ENCODE results near the gene UPF1. TPM values are rescaled to one million over a fixed set of nuclear protein-coding genes. Genes with fewer than 3 reads are reported as not detected.

UPF1 gene
- total RNA-seq, 3 donors from 2014 or later (not counting 1 experiment from before 2014, with no cell fraction given) = 123 to 140 (median 138) TPM

DNA sequence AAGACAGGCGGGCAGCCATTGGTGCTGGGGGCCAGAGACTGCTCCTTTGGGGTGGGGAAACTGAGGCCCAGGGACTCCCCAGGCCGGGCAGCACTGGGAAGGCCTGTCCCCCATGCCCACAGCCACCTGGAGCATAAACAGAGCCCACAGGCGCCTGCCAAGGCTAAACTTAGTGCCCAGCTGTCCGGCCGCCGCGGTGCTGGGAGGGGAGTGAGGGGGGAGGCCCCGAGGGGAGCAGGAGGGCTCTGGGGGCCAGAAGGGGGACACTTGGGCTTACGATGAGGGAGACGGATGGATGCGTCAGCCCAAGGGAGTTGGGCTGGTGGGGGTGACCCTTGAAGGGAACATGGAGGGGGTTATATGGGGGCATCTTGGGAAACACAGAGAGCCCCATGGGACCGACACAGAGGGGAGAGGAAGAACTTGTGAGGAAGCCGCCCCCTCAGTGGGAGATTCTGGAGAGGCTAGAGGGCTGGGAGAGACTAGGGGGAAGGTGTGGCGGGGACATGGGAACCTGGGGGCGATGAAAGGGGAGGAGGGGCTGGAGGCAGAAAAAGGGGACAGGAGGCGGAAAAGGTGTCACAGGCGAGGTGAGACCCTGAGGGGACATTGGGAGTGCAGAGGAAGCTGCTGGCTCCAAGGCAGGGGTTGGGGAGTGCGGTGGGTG is 62.0 kb downstream of the UPF1 start:
- Histone ChIP-seq H3K27me3 (ENCODE audit: control insufficient read depth, insufficient read depth, low read length) (peaks cover 6% of the 10 kb centered on the region), H3K9me3 (ENCODE audit: control insufficient read depth, insufficient read depth, low read length) (no peaks in the 10 kb centered on the region), H3K4me1 (ENCODE audit: control insufficient read depth, insufficient read depth, low read length) (peaks cover 8% of the 10 kb centered on the region), H3K4me3 (ENCODE audit: low read length) (no peak overlapping the region), H3K27ac (ENCODE audit: low read length) (no peak overlapping the region), H3K36me3 (ENCODE audit: control insufficient read depth, insufficient read depth, low read length) (no peaks in the 10 kb centered on the region)
- TF ChIP-seq, protein P1, sequence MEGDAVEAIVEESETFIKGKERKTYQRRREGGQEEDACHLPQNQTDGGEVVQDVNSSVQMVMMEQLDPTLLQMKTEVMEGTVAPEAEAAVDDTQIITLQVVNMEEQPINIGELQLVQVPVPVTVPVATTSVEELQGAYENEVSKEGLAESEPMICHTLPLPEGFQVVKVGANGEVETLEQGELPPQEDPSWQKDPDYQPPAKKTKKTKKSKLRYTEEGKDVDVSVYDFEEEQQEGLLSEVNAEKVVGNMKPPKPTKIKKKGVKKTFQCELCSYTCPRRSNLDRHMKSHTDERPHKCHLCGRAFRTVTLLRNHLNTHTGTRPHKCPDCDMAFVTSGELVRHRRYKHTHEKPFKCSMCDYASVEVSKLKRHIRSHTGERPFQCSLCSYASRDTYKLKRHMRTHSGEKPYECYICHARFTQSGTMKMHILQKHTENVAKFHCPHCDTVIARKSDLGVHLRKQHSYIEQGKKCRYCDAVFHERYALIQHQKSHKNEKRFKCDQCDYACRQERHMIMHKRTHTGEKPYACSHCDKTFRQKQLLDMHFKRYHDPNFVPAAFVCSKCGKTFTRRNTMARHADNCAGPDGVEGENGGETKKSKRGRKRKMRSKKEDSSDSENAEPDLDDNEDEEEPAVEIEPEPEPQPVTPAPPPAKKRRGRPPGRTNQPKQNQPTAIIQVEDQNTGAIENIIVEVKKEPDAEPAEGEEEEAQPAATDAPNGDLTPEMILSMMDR (IDR thresholded peaks at IDR 0.05) = no peak
- no peak overlapping the region for H3K27ac Mint-ChIP-seq
- H3K36me3 Mint-ChIP-seq = no peaks in the 10 kb centered on the region
- peaks cover 7 to 21% of the 10 kb centered on the region in 2 donors for H3K27me3 Mint-ChIP-seq (ENCODE audit: low read depth in 2 of 2)
- 65% methylated on average over 18 of the region's 18 CpGs for WGBS (ENCODE audit: insufficient coverage)
- intact Hi-C loops (cut with micrococcal nuclease) = no loop called here
- no peak overlapping the region for H3K4me3 Mint-ChIP-seq
- H3K9me3 Mint-ChIP-seq = no peaks in the 10 kb centered on the region
- peaks cover 7 to 13% of the 10 kb centered on the region in 2 donors for H3K4me1 Mint-ChIP-seq
- DNase-seq = no peak
- no peak for ATAC-seq

DNA sequence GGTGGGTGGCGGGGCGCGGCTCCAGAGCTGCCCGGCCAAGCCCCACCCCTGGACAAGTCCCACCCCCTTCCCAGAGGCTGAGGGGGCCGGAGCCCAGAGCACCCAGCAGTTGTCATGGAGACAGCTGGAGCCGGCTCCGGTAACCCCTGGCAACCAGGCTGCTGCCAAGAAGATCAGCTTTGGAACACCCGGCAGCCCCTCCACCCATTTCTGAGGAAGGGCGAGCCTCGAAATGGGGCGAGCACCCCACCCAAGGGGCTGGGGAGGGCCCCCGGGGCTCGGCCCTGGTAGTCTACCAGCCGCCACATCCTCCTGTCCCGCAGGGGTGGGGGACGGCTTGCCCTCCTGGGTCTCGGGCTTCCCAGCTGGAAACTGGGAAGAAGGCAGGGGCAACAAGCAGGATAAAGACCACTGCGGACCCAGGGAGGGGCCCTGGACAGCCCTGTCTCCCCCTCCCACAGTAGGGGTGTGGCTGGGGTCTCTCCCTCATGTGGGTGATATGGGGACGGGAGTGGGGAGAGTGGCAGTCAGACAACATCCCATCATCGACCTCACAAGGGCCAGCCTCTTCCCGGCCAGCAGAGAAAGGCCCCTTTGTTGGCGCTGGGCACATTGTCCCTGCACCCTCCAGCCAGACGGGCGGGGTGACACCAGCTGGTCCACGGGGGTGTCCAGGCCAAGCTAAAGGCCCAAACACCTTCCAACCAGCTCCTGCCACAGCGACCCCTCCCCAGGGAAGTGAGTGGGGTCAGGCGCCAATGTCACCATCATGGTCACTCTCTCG is 62.7 kb downstream of the UPF1 start:
- Histone ChIP-seq H3K27me3 (ENCODE audit: control insufficient read depth, insufficient read depth, low read length) (peaks cover 6% of the 10 kb centered on the region), H3K4me3 (ENCODE audit: low read length) (no peak overlapping the region), H3K9me3 (ENCODE audit: control insufficient read depth, insufficient read depth, low read length) (no peaks in the 10 kb centered on the region), H3K4me1 (ENCODE audit: control insufficient read depth, insufficient read depth, low read length) (peaks cover 8% of the 10 kb centered on the region), H3K36me3 (ENCODE audit: control insufficient read depth, insufficient read depth, low read length) (peaks cover 6% of the 10 kb centered on the region), H3K27ac (ENCODE audit: low read length) (no peak overlapping the region)
- ATAC-seq (no peak), DNase-seq (no peak)
- Mint-ChIP-seq H3K4me3 (no peak overlapping the region), H3K9me3 (no peaks in the 10 kb centered on the region), H3K27ac (no peak overlapping the region), H3K27me3 (ENCODE audit: low read depth in 2 of 2) (peaks cover 7 to 21% of the 10 kb centered on the region in 2 donors), H3K36me3 (no peaks in the 10 kb centered on the region), H3K4me1 (peaks cover 7 to 13% of the 10 kb centered on the region in 2 donors)
- TF ChIP-seq, protein P1 (IDR thresholded peaks at IDR 0.05) = no peak
- WGBS (ENCODE audit: insufficient coverage) = 19% methylated on average over 26 of the region's 28 CpGs
- intact Hi-C loops (cut with micrococcal nuclease) = no loop called here

DNA sequence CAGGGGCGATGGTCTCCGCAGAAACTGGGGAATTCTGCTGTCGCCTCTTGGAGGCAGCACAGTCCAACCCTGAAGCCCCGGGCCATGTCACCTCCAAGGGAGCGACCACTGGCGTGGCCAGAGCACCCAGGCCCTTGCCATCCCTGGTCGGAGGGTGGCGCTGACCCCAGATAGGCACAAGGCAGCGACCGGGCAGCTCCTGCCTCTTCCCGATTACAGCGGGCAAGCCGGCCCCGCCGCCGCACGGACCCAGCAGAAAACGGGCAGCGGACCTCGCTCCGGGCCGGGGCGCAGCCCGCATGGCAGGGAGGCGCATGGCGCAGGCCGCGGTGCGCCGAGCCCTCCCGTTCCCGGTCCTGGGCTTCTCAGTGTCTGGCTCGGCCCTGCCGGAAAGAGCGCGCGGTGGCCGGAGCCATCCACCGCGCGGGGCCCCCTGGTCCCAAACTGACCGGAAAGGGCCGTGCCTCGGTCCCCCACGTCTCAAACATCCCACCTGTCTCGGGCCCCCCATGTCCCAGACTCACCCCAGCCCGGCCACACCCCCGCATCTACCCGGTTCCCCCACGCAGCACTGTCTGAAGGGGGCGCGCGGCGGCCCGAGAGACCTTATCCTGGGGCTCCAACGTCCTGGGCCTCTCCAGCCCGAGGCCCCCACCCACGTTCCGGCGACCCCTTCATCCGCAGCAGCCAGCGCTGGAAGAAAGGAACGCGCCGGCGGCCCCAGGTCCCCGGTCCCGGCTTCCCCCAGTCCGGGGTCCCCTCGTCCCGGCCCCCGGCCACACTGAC is 63.5 kb downstream of the UPF1 start:
- Histone ChIP-seq H3K4me3 (ENCODE audit: low read length) (no peak overlapping the region), H3K27ac (ENCODE audit: low read length) (no peak overlapping the region), H3K9me3 (ENCODE audit: control insufficient read depth, insufficient read depth, low read length) (no peaks in the 10 kb centered on the region), H3K27me3 (ENCODE audit: control insufficient read depth, insufficient read depth, low read length) (peaks cover 6% of the 10 kb centered on the region), H3K36me3 (ENCODE audit: control insufficient read depth, insufficient read depth, low read length) (peaks cover 14% of the 10 kb centered on the region), H3K4me1 (ENCODE audit: control insufficient read depth, insufficient read depth, low read length) (peaks cover 8% of the 10 kb centered on the region)
- H3K9me3 Mint-ChIP-seq = no peaks in the 10 kb centered on the region
- TF ChIP-seq, protein P1 (IDR thresholded peaks at IDR 0.05) = no peak
- H3K27ac Mint-ChIP-seq = no peak overlapping the region
- H3K36me3 Mint-ChIP-seq = no peaks in the 10 kb centered on the region
- DNase-seq (no peak), ATAC-seq (no peak)
- H3K4me1 Mint-ChIP-seq = peaks cover 7 to 13% of the 10 kb centered on the region in 2 donors
- intact Hi-C loops (cut with micrococcal nuclease) = no loop called here
- 2% methylated on average over 72 of the region's 72 CpGs for WGBS (ENCODE audit: insufficient coverage)
- peaks cover 7 to 21% of the 10 kb centered on the region in 2 donors for H3K27me3 Mint-ChIP-seq (ENCODE audit: low read depth in 2 of 2)
- H3K4me3 Mint-ChIP-seq = peak overlapping the region; percentile 47
